Neural cell (in vitro differentiated cells): ENCODE results near the gene FBXO10. TPM values are rescaled to one million over a fixed set of nuclear protein-coding genes. Genes with fewer than 3 reads are reported as not detected.

Experiments
- H2AFZ ChIP-seq: fragments of 200-600, 300-800 bp; sonication (generic), shearing (Covaris generic); 2 replicates; pipeline ENCODE4 v1.6.0; 2014; ENCODE audit warnings: low read depth, mild to moderate bottlenecking, antibody characterized with exemption, low read length, moderate library complexity
- H3F3A ChIP-seq: fragments of 200-600 bp; shearing (Covaris generic); 2 replicates; pipeline ENCODE4 v1.6.1; 2016; ENCODE audit warnings: mild to moderate bottlenecking, moderate library complexity, mixed read lengths, antibody characterized with exemption, low read length; ENCODE audit not compliant: insufficient read depth, poor library complexity, severe bottlenecking
- H3K27ac ChIP-seq: fragments of 200-600, 300-800 bp; sonication (generic), shearing (Covaris generic); 2 replicates; pipeline ENCODE4 v1.5.1; 2014; ENCODE audit warnings: mild to moderate bottlenecking, low read length, moderate library complexity
- H3K27me3 ChIP-seq: fragments of 300-800, 200-600 bp; sonication (generic), shearing (Covaris generic); 2 replicates; pipeline ENCODE4 v1.6.0; 2014; ENCODE audit warnings: mild to moderate bottlenecking, low read depth, low read length, moderate library complexity; ENCODE audit not compliant: insufficient read depth
- H3K36me3 ChIP-seq: fragments of 300-800, 200-600 bp; sonication (generic), shearing (Covaris generic); 2 replicates; pipeline ENCODE4 v1.5.1; 2014; ENCODE audit warnings: mild to moderate bottlenecking, antibody characterized with exemption, low read length, moderate library complexity; ENCODE audit not compliant: insufficient read depth
- H3K4me2 ChIP-seq: fragments of 300-800, 200-600 bp; sonication (generic), shearing (Covaris generic); 2 replicates; pipeline ENCODE4 v1.6.0; 2014; ENCODE audit warnings: mild to moderate bottlenecking, low read length
- H3K4me3 ChIP-seq: fragments of 300-800, 200-600 bp; sonication (generic), shearing (Covaris generic); 2 replicates; pipeline ENCODE4 v1.5.1; 2014; ENCODE audit warnings: mild to moderate bottlenecking, low read length, moderate library complexity
- H3K79me2 ChIP-seq: fragments of 200-600 bp; shearing (Covaris generic); replicated peaks from 2 replicates; pipeline ENCODE4 v1.6.0; 2014; ENCODE audit warnings: mild to moderate bottlenecking, low read length, moderate library complexity; ENCODE audit not compliant: insufficient read depth
- H3K9ac ChIP-seq: fragments of 300-800, 200-600 bp; sonication (generic), shearing (Covaris generic); 2 replicates; pipeline ENCODE4 v1.6.1; 2016; ENCODE audit warnings: mild to moderate bottlenecking, low read length, mixed read lengths
- H3K9me2 ChIP-seq: fragments of 200-600 bp; shearing (Covaris generic); 2 replicates; pipeline ENCODE4 v1.6.1; 2016; ENCODE audit warnings: mild to moderate bottlenecking, low read length, mixed read lengths; ENCODE audit not compliant: insufficient read depth
- H3K9me3 ChIP-seq: fragments of 200-600, 300-800 bp; sonication (generic), shearing (Covaris generic); 2 replicates; pipeline ENCODE4 v1.6.1; 2016; ENCODE audit warnings: mild to moderate bottlenecking, mixed run types, low read length, moderate library complexity, mixed read lengths
- H4K20me1 ChIP-seq: fragments of 200-600 bp; shearing (Covaris generic); 2 replicates; pipeline ENCODE4 v1.6.1; 2016; ENCODE audit warnings: mild to moderate bottlenecking, mixed run types; ENCODE audit not compliant: insufficient read depth
- CTCF ChIP-seq: fragments of 450-650 bp; IDR thresholded peaks from 2 replicates; pipeline ENCODE4 v1.5.1; 2014; ENCODE audit warnings: antibody characterized with exemption, mild to moderate bottlenecking, moderate library complexity; ENCODE audit not compliant: poor library complexity, severe bottlenecking
- EP300 ChIP-seq: fragments of 450-650 bp; conservative IDR thresholded peaks from 2 replicates; pipeline ENCODE4 v1.6.1; 2014; ENCODE audit warnings: antibody characterized with exemption, mild to moderate bottlenecking, moderate library complexity; ENCODE audit not compliant: poor library complexity, severe bottlenecking
- EZH2 ChIP-seq: fragments of 200-600, 300-800 bp; shearing (Covaris generic), sonication (generic); IDR thresholded peaks from 2 replicates; pipeline ENCODE4 v1.6.1; 2014; ENCODE audit warnings: antibody characterized with exemption, low read length, borderline replicate concordance, mild to moderate bottlenecking; ENCODE audit not compliant: insufficient read depth, poor library complexity, severe bottlenecking
- MXI1 ChIP-seq: fragments of 450-650 bp; conservative IDR thresholded peaks from 2 replicates; pipeline ENCODE4 v1.6.1; 2014; ENCODE audit warnings: antibody characterized with exemption, mild to moderate bottlenecking; ENCODE audit not compliant: poor library complexity, severe bottlenecking
- POLR2AphosphoS5 ChIP-seq: IDR thresholded peaks from 2 replicates; pipeline ENCODE4 v1.6.1; 2012
- RAD21 ChIP-seq: fragments of 450-650 bp; conservative IDR thresholded peaks from 2 replicates; pipeline ENCODE4 v1.6.1; 2014; ENCODE audit warnings: antibody characterized with exemption, mild to moderate bottlenecking, moderate library complexity
- REST ChIP-seq: IDR thresholded peaks from 2 replicates; pipeline ENCODE4 v1.6.1; 2012; ENCODE audit warnings: borderline replicate concordance
- SMC3 ChIP-seq: fragments of 450-650 bp; conservative IDR thresholded peaks from 2 replicates; pipeline ENCODE4 v1.6.1; 2014; ENCODE audit warnings: antibody characterized with exemption, mild to moderate bottlenecking, moderate library complexity; ENCODE audit not compliant: poor library complexity
- TAF1 ChIP-seq: IDR thresholded peaks from 2 replicates; pipeline ENCODE4 v1.6.1; 2012; ENCODE audit warnings: low read depth
- polyA plus RNA-seq: library from polyadenylated mRNA; depleted of rRNA; stranded (reverse); fragments of >200 nt; gene quantifications from 2 replicates; pipeline ENCODE4 v1.2.3, GENCODE V29; 2014

Gene FBXO10
- polyA plus RNA-seq, 1 donor from 2014 or later: 16.0 TPM

- Histone ChIP-seq H3K9me3 (no peaks in the 10 kb centered on the region), H3F3A (no peaks in the 10 kb centered on the region), H4K20me1 (no peaks in the 10 kb centered on the region), H3K9me2 (no peaks in the 10 kb centered on the region), H2AFZ (no peak overlapping the region), H3K4me3 (no peak overlapping the region), H3K27me3 (no peaks in the 10 kb centered on the region), H3K9ac (no peak overlapping the region), H3K27ac (no peak overlapping the region), H3K36me3 (peaks cover 11% of the 10 kb centered on the region), H3K4me2 (no peak overlapping the region), H3K79me2 (no peaks in the 10 kb centered on the region)
- TF ChIP-seq TAF1: no peak
- no peak for TF ChIP-seq POLR2AphosphoS5
- TF ChIP-seq REST: no peak
- TF ChIP-seq EZH2: no peak
- no peak for TF ChIP-seq CTCF
- TF ChIP-seq SMC3: no peak
- no peak for TF ChIP-seq EP300
- TF ChIP-seq RAD21: no peak
- TF ChIP-seq MXI1: no peak
Measured at GRCh38 chr9:37508834-37509206, 67.4 kb downstream of the FBXO10 start.

GRCh38 chr9:37508135-37508833 is 67.9 kb downstream of the FBXO10 start:
- Histone ChIP-seq H3K9me3 (no peaks in the 10 kb centered on the region), H3K36me3 (peaks cover 11% of the 10 kb centered on the region), H4K20me1 (no peaks in the 10 kb centered on the region), H3K27me3 (no peaks in the 10 kb centered on the region), H3K4me2 (no peak overlapping the region), H3K27ac (no peak overlapping the region), H3K9ac (no peak overlapping the region), H3K4me3 (no peak overlapping the region), H2AFZ (no peak overlapping the region), H3F3A (no peaks in the 10 kb centered on the region), H3K9me2 (no peaks in the 10 kb centered on the region), H3K79me2 (no peaks in the 10 kb centered on the region)
- no peak for TF ChIP-seq MXI1
- no peak for TF ChIP-seq POLR2AphosphoS5
- TF ChIP-seq CTCF: no peak
- TF ChIP-seq RAD21: no peak
- no peak for TF ChIP-seq EZH2
- TF ChIP-seq SMC3: no peak
- no peak for TF ChIP-seq REST
- TF ChIP-seq EP300: no peak
- TF ChIP-seq TAF1: no peak
